WERI-Rb-1 (cell line): ENCODE results near the gene MITF.

Experiments
- DNase-seq: peaks from one replicate; pipeline ENCODE4 v3.0.0-alpha.2; 2020
- H3K27ac ChIP-seq: fragments of 250-450 bp; sonication (Bioruptor Pico); 2 replicates; pipeline ENCODE4 v1.5.1; 2020; ENCODE audit warnings: mild to moderate bottlenecking, moderate library complexity
- H3K27me3 ChIP-seq: fragments of 250-450 bp; sonication (Bioruptor Pico); 2 replicates; pipeline ENCODE4 v1.5.1; 2021; ENCODE audit warnings: mild to moderate bottlenecking, low read depth, moderate library complexity; ENCODE audit not compliant: insufficient read depth, severe bottlenecking
- H3K36me3 ChIP-seq: fragments of 250-450 bp; sonication (Bioruptor Pico); 2 replicates; pipeline ENCODE4 v1.5.1; 2020; ENCODE audit warnings: mild to moderate bottlenecking, moderate library complexity
- H3K4me3 ChIP-seq: 2 replicates; pipeline ENCODE4 v1.5.1; 2011; ENCODE audit warnings: low read depth, mild to moderate bottlenecking, control low read depth, low read length
- H3K9me3 ChIP-seq: fragments of 250-450 bp; sonication (Bioruptor Pico); 2 replicates; pipeline ENCODE4 v1.5.1; 2021; ENCODE audit warnings: mild to moderate bottlenecking, moderate library complexity; ENCODE audit not compliant: severe bottlenecking
- TF ChIP-seq, protein P1 (sequence below): IDR thresholded peaks from 2 replicates; pipeline ENCODE4 v1.5.1; 2011; ENCODE audit warnings: low read depth, mild to moderate bottlenecking, control low read depth, inconsistent platforms, low read length

The MITF gene

DNA sequence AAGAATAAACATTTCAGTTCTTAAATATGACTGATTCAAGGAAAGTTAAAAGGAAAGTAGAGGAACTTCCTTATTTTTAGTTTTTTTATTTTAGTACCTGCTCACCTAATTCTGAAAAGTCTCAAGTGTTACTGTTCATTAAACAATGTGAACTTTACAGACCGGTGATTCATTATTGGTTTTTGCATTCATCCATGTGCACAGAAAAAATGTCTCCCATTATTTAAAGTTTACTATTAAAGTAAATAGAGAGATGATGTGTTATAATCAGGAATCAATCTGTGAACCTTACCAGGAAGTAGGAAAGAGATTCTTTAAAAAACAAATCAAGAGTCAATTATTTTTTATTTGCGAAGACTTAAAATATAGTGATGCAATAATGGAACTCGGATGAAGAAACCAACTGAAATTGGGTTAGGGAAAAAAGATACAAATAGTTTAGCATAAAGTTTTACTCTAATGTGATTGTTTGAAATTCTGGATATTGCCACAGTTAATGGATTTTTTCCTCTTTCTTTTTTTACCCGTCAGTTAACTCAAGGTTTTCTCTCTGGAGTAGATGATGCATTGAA is 140.9 kb downstream of the MITF start:
- Histone ChIP-seq H3K9me3 (no peaks in the 10 kb centered on the region), H3K27ac (no peak overlapping the region), H3K36me3 (no peaks in the 10 kb centered on the region), H3K4me3 (no peak overlapping the region), H3K27me3 (no peaks in the 10 kb centered on the region)
- TF ChIP-seq, protein P1, sequence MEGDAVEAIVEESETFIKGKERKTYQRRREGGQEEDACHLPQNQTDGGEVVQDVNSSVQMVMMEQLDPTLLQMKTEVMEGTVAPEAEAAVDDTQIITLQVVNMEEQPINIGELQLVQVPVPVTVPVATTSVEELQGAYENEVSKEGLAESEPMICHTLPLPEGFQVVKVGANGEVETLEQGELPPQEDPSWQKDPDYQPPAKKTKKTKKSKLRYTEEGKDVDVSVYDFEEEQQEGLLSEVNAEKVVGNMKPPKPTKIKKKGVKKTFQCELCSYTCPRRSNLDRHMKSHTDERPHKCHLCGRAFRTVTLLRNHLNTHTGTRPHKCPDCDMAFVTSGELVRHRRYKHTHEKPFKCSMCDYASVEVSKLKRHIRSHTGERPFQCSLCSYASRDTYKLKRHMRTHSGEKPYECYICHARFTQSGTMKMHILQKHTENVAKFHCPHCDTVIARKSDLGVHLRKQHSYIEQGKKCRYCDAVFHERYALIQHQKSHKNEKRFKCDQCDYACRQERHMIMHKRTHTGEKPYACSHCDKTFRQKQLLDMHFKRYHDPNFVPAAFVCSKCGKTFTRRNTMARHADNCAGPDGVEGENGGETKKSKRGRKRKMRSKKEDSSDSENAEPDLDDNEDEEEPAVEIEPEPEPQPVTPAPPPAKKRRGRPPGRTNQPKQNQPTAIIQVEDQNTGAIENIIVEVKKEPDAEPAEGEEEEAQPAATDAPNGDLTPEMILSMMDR, result no peak
- DNase-seq, result no peak

DNA sequence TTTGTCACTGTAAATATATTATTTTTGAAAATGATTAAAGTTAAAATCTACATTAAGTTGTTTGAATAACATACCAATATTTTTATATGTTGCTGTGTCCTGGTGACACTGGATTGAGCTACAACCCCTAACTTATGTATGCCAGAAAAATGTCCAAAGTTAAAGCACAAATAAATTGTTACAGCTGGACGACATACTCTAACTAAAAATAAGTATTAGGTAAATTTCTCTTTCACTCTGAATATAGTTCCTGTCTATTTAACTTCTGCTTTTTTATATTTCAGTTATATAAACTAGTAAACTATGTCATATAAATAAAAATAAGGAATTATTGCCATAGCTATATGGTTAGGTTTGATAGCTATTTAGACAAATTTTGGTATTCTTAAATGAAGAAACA is 141.8 kb downstream of the MITF start:
- no peak overlapping the region for H3K27ac ChIP-seq
- no peaks in the 10 kb centered on the region for H3K9me3 ChIP-seq
- no peak for DNase-seq
- no peaks in the 10 kb centered on the region for H3K27me3 ChIP-seq
- no peaks in the 10 kb centered on the region for H3K36me3 ChIP-seq
- TF ChIP-seq, protein P1, result no peak
- no peak overlapping the region for H3K4me3 ChIP-seq

DNA sequence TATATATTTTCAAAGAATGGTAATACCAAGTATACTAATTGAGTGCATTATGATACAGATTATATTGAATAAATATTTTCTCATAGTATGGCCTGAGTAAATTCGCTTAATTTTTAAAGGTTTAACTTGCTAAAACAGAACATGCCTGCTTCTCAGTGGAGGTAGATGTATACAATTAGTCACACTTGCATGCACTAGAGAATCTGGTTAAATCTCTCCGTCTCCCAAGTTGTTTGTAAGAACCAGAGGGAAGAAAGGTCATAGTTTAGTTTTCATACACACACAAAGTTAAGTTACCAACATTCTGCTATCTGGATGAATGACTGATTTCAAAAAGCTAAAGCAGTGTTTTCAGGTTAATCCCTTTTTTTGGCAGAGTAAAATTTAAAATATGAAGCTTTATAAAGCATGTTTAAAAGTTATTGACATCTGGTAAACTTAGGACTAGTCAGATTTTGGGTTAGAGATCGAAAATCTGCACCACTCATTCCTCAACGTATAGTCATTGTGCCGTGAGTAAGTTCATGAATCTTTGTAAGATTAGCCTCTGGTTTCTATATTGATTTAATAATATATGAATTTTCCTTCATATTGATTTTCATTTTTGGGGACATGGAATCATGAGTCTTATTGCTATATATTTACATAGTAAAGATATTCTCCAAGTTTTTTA is 142.6 kb downstream of the MITF start:
- Histone ChIP-seq H3K9me3 (no peaks in the 10 kb centered on the region), H3K36me3 (no peaks in the 10 kb centered on the region), H3K4me3 (no peak overlapping the region), H3K27me3 (no peaks in the 10 kb centered on the region), H3K27ac (no peak overlapping the region)
- DNase-seq, result no peak
- TF ChIP-seq, protein P1, result no peak

DNA sequence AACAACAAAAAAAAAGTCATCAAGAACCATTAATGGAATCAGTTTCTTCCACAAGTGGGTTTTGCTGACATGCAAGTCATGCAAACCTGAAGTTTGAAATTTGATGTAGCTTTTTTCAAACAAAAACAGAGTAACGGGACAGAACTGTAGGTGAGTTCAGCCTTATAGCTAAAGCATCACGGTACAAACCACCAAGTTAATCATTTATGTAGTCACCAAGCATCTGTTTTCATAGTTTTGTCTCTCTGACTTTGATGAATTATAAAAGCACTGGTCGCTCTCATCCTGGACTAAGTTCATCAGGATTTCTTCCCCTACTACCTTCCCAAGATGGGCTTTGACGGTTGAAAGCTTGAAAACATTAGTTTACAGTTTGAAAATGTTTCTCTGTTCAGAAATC is 143.3 kb downstream of the MITF start:
- DNase-seq, result no peak
- TF ChIP-seq, protein P1, result no peak
- Histone ChIP-seq H3K27ac (no peak overlapping the region), H3K4me3 (no peak overlapping the region), H3K9me3 (no peaks in the 10 kb centered on the region), H3K27me3 (no peaks in the 10 kb centered on the region), H3K36me3 (no peaks in the 10 kb centered on the region)

DNA sequence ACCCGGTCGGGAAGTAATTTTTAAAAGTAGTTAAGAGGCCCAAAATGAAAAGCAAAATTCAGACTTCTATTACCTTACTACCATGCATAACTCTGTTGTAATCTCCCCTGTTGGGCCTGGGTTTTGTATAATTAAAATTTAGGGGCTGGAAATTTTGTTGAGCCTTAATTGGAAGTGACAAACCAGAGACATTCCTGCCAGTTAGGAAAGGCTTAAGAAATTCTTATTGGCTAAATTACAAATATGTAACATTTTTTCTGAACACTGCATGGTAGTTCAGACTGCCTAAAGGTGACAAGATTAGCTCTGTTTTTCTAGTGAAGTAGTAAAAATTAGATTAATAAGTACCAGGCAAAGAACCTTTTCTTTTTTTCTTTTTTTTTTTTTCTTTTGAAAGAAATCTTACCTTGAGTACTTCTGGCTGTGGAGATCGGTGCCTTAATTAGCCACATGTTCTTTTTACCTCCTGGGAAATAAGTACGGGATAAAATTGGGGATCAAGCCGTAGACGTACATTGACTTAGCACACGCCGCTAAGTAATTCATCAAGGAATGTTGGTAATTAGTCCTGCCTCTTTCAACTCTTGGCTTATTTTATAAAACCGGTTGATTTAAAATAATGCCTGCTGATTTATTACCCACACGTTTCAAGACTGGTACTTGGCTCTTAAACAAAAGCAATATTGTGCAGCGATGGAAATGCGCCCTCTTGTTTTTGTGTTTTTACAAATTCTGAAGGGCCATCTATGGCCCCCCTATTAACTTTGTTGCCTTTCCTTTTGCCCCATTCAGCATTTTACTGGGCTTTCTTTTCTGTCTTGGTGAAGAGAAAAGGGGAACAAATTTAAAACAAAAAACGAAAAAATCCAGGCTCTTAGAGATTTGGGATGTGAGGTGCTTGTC is 149.0 kb downstream of the MITF start:
- no peaks in the 10 kb centered on the region for H3K36me3 ChIP-seq
- no peak overlapping the region for H3K27ac ChIP-seq
- TF ChIP-seq, protein P1, result no peak
- H3K9me3 ChIP-seq, result no peaks in the 10 kb centered on the region
- DNase-seq, result no peak
- no peak overlapping the region for H3K4me3 ChIP-seq
- no peaks in the 10 kb centered on the region for H3K27me3 ChIP-seq
